A549 (cell line): ENCODE data around the gene PLCL1.
"Not testable (repeated sequence)": the region's sequence is repeated elsewhere in the genome, so short reads cannot be mapped to it uniquely, and the experiment has no call there.

Experiments used
- CHD4 ChIP-seq: fragments of 200-600 bp; sonication (generic); IDR thresholded peaks from 2 replicates; pipeline ENCODE4 v1.6.1; 2016; ENCODE audit warnings: antibody characterized with exemption, mild to moderate bottlenecking, borderline replicate concordance
- CTCF ChIP-seq: fragments of >200 bp; sonication (Bioruptor Twin); formaldehyde crosslinking; IDR thresholded peaks from 3 replicates; pipeline ENCODE4 v1.5.1; 2016
- EP300 ChIP-seq, 2 experiments: fragments of >200 bp; sonication (Bioruptor Twin); formaldehyde crosslinking; IDR thresholded peaks; 2 replicates in 1 of 2; 3 replicates in 1 of 2; pipeline ENCODE4 v1.6.1; 2016 to 2017
- RCOR1 ChIP-seq: fragments of 150-350 bp; IDR thresholded peaks from 2 replicates; pipeline ENCODE4 v1.6.1; 2014; ENCODE audit warnings: antibody characterized with exemption, low read length, low read depth
- REST ChIP-seq: fragments of 200-600 bp; sonication (generic); IDR thresholded peaks from 2 replicates; pipeline ENCODE4 v1.6.1; 2016; ENCODE audit warnings: antibody characterized with exemption, mild to moderate bottlenecking, moderate library complexity
- RFX5 ChIP-seq: fragments of 450-650 bp; IDR thresholded peaks from 2 replicates; pipeline ENCODE4 v1.7.1; 2014; ENCODE audit warnings: antibody characterized with exemption, mild to moderate bottlenecking, moderate library complexity
- ZC3H11A ChIP-seq: fragments of 450-650 bp; IDR thresholded peaks from 2 replicates; pipeline ENCODE4 v1.6.1; 2014; ENCODE audit warnings: antibody characterized with exemption, mild to moderate bottlenecking
- ZFP36 ChIP-seq: fragments of 450-650 bp; IDR thresholded peaks from 2 replicates; pipeline ENCODE4 v1.6.1; 2014; ENCODE audit warnings: borderline replicate concordance; ENCODE audit not compliant: partially characterized antibody
- ZNF302 ChIP-seq: fragments of 250-450 bp; sonication (Bioruptor Pico); IDR thresholded peaks from 2 replicates; pipeline ENCODE4 v1.9.0; 2021; ENCODE audit warnings: inconsistent platforms, mild to moderate bottlenecking, moderate library complexity

GRCh38 chr2:198029576-198029975 lies 225.2 kb downstream of the PLCL1 start:
- TF ChIP-seq ZC3H11A; RCOR1; CTCF; ZFP36; EP300 (IDR thresholded peaks at IDR 0.05); REST; RFX5; ZNF302 (CRISPR knock-in tag); CHD4: not testable (repeated sequence)
